BJ (cell line): ENCODE results near the gene PITPNC1. TPM values are rescaled to one million over a fixed set of nuclear protein-coding genes. Genes with fewer than 3 reads are reported as not detected.

Experiments
- CTCF ChIA-PET: fragments of 350-600 bp; formaldehyde crosslinking; extraction: SDS; loops from one replicate; lab custom pipeline; 2021; ENCODE audit warnings: antibody characterized with exemption, inconsistent platforms; lab: Yijun Ruan, JAX
- POLR2A ChIA-PET: fragments of 300-600 bp; sonication (Branson Sonifier 250); formaldehyde crosslinking; extraction: SDS; loops from one replicate; lab custom pipeline; 2021; ENCODE audit warnings: antibody characterized with exemption; lab: Charles Lee
- DNase-seq: peaks from one replicate; pipeline ENCODE4 v3.0.0-alpha.2; 2011; ENCODE audit warnings: low read depth
- H3K27me3 ChIP-seq: 2 replicates; pipeline ENCODE4 v1.6.0; 2011; ENCODE audit warnings: low read length; ENCODE audit not compliant: control insufficient read depth, insufficient read depth
- H3K36me3 ChIP-seq: 2 replicates; pipeline ENCODE4 v1.5.1; 2011; ENCODE audit warnings: low read length; ENCODE audit not compliant: control insufficient read depth, insufficient read depth
- H3K4me3 ChIP-seq: 2 replicates; pipeline ENCODE4 v1.5.1; 2011; ENCODE audit warnings: low read depth, mild to moderate bottlenecking, control low read depth, low read length
- polyA plus RNA-seq: library from polyadenylated mRNA; depleted of rRNA; stranded (reverse); fragments of >200 nt; gene quantifications from 2 replicates; pipeline ENCODE4 v1.2.3, GENCODE V29; 2011
- TF ChIP-seq, protein P1 (sequence below): IDR thresholded peaks from 2 replicates; pipeline ENCODE4 v1.5.1; 2011; ENCODE audit warnings: low read depth, mild to moderate bottlenecking, control low read depth, inconsistent platforms, low read length, moderate library complexity; ENCODE audit not compliant: insufficient read depth

The PITPNC1 gene
- polyA plus RNA-seq, 1 experiment, result 4.6 TPM

DNA sequence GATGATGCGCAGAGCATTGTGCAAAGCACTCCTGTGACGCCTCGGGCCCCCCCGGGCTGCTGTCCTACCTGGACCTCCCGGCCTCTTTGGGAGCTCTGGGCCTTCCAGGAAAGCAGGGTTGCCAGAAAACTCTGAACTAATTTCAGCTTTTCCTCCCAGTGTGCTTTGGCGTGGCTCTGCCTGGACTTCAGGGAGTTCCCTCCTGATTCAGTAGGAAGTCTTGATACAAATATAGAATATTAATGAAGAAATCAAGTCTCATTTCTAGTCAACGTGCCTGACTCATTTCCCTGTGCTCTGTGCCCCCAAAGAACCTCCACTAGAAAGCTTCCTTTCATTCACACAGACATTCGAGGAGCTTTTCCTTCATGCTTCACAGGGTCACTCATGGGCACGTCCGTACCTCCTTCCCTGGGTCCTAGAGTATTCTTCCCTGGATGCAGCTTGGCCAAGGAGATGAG, 256.7 kb downstream of the PITPNC1 start:
- no peaks in the 10 kb centered on the region for H3K36me3 ChIP-seq
- no peak for DNase-seq
- TF ChIP-seq, protein P1, sequence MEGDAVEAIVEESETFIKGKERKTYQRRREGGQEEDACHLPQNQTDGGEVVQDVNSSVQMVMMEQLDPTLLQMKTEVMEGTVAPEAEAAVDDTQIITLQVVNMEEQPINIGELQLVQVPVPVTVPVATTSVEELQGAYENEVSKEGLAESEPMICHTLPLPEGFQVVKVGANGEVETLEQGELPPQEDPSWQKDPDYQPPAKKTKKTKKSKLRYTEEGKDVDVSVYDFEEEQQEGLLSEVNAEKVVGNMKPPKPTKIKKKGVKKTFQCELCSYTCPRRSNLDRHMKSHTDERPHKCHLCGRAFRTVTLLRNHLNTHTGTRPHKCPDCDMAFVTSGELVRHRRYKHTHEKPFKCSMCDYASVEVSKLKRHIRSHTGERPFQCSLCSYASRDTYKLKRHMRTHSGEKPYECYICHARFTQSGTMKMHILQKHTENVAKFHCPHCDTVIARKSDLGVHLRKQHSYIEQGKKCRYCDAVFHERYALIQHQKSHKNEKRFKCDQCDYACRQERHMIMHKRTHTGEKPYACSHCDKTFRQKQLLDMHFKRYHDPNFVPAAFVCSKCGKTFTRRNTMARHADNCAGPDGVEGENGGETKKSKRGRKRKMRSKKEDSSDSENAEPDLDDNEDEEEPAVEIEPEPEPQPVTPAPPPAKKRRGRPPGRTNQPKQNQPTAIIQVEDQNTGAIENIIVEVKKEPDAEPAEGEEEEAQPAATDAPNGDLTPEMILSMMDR, result no peak
- no peak overlapping the region for H3K4me3 ChIP-seq
- H3K27me3 ChIP-seq, result no peaks in the 10 kb centered on the region
- CTCF ChIA-PET, result interaction anchor here (0.8 to 1.6 kb wide), 3 partner anchors 14 to 259 kb away, joined by 3 to 6 read pairs (median 4); no protein-coding TSS in a partner anchor
- POLR2A ChIA-PET, result no interaction called here

DNA sequence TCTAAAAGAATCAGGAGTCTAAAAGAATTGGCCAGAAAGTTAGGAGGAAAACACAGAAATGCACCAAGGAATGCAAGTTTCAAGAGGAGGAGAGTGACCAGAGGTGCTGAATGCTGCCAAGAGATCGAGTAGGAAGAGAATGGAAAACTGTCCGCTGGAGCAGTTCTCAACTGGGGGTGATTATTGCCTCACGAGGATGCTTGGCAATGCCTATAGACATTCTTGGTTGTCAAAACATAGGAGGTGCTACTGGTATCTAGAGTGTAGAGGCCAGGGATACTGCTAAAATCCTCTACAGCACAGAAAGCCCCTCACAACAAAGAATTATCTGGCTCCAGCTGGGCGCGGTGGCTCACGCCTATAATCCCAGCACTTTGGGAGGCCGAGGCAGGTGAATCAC, 258.6 kb downstream of the PITPNC1 start:
- ChIA-PET POLR2A (no interaction called here), CTCF (no interaction called here)
- no peaks in the 10 kb centered on the region for H3K27me3 ChIP-seq
- DNase-seq, result no peak
- no peaks in the 10 kb centered on the region for H3K36me3 ChIP-seq
- no peak overlapping the region for H3K4me3 ChIP-seq
- TF ChIP-seq, protein P1, result no peak

DNA sequence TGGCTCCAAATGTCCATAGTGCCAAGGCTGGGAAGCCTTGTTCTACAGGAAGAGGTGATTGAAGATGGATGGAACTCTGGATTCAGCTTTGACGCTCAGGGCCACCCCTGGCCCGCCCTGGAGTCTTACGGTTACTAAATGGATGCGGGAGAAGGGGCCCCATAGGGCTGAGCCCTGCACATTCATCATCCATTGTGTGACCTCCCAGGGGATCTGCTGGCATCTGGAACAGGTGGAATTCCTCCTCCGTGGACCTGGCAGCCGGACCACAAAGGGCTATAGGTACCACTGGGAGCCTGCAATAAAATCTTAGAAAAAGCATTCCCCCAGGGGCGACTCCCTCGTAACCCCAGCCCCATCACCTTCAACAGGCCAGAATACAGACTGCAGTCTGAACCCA, 259.2 kb downstream of the PITPNC1 start:
- DNase-seq, result no peak
- TF ChIP-seq, protein P1, result no peak
- no peak overlapping the region for H3K4me3 ChIP-seq
- ChIA-PET CTCF (no interaction called here), POLR2A (no interaction called here)
- no peaks in the 10 kb centered on the region for H3K27me3 ChIP-seq
- H3K36me3 ChIP-seq, result no peaks in the 10 kb centered on the region

DNA sequence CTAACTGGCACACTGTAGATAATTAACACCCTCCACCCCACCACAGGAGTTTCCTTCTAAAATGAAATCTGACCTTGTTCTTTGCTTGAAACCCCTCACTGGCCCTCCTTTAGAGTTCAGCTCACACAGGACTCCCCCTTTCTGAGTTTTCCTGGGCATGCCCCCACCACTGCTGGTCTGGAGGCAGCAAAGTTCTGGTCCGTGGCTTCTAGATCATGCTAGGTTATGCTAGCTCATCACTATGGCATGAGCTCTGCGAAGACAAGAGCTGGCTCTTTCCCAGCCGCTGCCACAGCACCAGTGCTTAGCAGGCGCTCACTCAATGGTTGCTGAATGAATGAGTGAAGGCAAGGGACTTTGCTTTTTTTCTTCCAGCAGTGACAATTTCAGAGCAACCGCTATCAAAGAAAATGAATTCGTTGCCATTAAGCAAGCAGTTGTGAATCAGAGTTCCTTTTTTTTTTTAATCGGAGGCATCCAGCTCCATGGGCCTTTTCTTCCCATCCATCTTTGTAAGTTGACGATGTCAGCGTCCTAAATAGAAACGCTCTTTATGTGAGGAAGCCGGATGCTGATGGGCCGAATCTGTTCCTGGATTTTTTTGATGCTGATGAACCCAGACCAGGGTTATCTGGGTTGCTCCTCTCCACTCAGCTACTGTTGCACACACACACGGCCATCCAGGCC, 259.9 kb downstream of the PITPNC1 start:
- Histone ChIP-seq H3K4me3 (no peak overlapping the region), H3K36me3 (no peaks in the 10 kb centered on the region), H3K27me3 (no peaks in the 10 kb centered on the region)
- DNase-seq, result no peak
- TF ChIP-seq, protein P1, result no peak
- ChIA-PET POLR2A (no interaction called here), CTCF (no interaction called here)

DNA sequence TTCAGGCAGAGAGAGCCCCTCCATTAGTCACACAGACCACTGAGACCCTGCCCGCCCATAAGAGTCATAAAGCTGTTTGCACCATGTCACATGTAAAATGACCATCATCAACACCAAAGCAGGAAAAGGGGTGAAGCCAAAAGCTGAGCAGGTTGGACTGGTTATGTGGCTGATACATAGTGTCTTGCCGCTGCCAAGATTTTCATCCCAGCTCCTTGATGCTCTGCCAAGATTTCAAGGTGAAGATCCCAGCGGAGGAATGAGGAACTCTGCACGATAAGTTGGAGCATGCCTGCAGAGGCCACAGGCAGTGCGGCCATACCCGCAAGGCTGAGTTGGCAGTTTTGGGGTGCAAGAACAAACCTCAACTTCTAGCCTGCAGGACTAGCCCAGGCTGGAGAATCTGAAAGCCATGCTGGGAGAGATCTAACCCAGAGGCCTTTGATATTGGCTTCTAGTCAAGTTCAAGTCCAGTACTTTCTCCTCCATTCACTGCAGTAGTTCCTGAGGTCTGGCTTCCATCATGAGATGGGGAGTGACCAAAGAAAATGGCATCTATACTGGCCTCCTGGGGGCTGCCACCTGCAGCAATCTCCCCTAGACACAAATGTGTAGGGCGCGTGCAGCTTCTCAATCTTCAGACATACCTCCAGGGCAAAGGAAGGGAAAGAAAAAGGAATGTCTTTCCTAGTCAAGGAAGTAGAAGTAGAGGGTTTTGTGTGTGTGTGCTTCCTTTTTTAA, 261.0 kb downstream of the PITPNC1 start:
- H3K27me3 ChIP-seq, result no peaks in the 10 kb centered on the region
- DNase-seq, result no peak
- TF ChIP-seq, protein P1, result no peak
- H3K4me3 ChIP-seq, result no peak overlapping the region
- no peaks in the 10 kb centered on the region for H3K36me3 ChIP-seq
- CTCF ChIA-PET, result interaction anchor here (0.9 kb wide), 1 partner anchor 263 kb away, joined by 3 read pairs; no protein-coding TSS in a partner anchor
- POLR2A ChIA-PET, result no interaction called here
